ENCODE data around the gene HSD11B2.
A peak's percentile ranks its signal among the peaks of the same experiment; 100 is the strongest.

Gene HSD11B2

DNA sequence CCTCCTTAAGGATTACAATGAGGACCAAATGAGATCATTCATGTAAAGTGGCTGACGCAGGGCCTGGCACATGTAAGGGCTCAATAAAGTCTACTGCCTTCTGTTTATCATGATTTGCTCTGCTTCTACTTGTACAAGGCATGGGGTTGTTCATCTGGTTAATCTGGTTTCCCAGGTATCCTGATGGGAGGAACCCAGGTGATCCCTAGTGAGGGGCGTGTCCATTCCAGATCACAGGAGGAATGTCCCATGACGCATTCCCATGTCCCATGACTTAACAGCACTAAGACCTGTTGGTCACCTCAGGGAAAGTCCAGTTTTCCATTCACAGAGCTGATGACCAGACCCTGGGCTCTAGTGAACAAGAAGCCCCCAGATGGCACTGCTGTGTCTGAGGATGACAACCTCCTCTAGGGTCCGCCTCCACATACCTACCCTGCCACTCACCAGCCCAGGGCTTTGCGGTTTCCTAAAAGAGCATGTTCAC is 26.1 kb upstream of the HSD11B2 start:
- no peak overlapping the region for H3K4me3 ChIP-seq (ENCODE audit: low read depth, low read length)
- TF ChIP-seq, protein P1, sequence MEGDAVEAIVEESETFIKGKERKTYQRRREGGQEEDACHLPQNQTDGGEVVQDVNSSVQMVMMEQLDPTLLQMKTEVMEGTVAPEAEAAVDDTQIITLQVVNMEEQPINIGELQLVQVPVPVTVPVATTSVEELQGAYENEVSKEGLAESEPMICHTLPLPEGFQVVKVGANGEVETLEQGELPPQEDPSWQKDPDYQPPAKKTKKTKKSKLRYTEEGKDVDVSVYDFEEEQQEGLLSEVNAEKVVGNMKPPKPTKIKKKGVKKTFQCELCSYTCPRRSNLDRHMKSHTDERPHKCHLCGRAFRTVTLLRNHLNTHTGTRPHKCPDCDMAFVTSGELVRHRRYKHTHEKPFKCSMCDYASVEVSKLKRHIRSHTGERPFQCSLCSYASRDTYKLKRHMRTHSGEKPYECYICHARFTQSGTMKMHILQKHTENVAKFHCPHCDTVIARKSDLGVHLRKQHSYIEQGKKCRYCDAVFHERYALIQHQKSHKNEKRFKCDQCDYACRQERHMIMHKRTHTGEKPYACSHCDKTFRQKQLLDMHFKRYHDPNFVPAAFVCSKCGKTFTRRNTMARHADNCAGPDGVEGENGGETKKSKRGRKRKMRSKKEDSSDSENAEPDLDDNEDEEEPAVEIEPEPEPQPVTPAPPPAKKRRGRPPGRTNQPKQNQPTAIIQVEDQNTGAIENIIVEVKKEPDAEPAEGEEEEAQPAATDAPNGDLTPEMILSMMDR (conservative IDR thresholded peaks at IDR 0.05; ENCODE audit: low read depth, low read length): no peak
- DNase-seq (ENCODE audit: low read depth): no peak

DNA sequence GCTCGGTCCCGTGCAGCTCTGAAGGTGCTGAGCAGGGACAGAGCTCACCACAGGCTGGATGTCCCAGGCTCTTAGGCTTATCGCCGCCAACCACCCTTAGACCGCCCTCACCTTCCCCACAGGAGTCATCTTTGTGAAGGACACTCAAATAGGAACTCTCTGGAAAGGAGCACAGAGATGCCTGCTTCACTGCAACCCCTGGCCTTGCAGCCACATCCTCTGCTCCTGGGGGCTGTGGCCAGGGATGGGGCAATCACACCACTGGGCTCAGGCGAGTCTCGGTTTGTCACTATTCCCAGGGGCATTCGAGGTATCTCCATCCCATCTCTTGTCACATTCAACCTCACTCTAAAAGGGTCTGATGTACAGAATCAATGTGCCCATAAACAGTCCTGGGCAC is 25.6 kb upstream of the HSD11B2 start:
- no peak for DNase-seq (ENCODE audit: low read depth)
- TF ChIP-seq, protein P1 (conservative IDR thresholded peaks at IDR 0.05; ENCODE audit: low read depth, low read length): no peak
- no peak overlapping the region for H3K4me3 ChIP-seq (ENCODE audit: low read depth, low read length)

DNA sequence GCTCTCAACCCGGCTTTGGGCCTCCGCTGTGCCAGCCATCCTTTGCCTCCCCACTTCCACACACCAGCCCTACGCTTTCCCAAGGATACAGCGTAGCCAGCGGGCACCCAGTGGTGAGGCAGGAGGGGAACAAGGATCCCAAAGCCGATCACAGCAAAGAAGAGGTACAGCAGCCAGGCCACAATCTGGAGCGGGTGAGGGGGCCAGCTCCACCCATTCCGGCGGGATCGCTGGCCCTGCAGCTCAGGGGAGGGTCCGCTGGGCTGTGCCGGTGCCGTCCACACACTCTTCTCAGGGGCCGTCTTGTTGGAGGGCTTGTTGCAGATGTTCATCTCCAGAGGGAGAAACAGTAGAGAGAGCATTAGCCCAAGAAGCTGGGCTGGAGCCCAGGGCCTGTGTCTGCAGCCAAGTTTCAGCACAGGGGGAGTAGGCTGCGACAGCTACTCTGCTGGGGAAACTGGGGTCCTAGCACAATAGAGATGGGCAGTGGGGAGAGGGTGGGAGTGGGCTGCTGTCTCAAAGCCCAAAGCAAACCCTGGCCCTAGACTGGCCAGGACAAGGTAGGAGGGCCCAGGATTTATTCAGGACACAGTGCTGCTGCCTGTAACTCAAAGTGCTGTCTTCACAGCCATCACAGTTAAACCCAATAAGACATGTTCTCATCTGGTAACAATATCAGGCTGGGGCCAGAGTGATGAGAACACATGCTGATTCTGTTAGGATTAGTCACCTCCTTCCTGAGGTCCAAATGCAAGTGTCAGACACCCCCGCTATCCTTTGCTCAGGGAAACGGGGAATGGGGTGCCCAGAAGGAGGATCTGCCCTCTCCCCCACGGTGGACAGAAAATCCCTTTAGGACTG is 24.6 kb upstream of the HSD11B2 start:
- H3K4me3 ChIP-seq (ENCODE audit: low read depth, low read length): no peak overlapping the region
- TF ChIP-seq, protein P1 (conservative IDR thresholded peaks at IDR 0.05; ENCODE audit: low read depth, low read length): no peak
- peak; percentile 83 for DNase-seq (ENCODE audit: low read depth)

DNA sequence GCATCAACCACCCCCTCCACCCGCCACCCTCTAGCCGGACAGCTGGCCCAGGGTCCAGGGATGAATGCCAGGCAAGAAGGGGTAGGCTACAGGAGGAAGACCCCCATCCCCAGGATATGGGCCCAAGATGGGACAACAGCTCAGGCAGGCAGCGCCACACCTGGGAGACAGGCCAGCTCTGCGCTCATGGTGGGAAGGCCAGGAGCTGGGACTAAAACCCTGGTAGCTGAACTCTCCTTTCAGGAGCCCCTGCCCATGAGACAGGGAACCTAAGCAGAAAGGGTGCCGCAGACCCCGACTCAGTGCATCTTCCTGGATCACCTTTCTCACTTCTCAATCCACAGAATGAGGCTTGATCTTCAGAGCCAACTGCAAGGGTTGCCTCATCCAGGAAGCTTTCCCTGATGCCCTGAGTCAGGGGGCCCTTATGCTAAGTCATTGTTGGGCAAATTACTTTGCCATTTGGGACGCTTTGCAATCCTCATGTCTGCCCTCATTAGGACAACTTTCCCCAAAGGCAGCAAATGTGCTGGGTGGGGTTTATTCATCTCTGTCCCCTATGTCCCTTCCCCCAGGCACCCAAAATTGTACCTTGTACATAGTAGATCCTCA is 23.6 kb upstream of the HSD11B2 start:
- H3K4me3 ChIP-seq (ENCODE audit: low read depth, low read length): no peak overlapping the region
- DNase-seq (ENCODE audit: low read depth): no peak

DNA sequence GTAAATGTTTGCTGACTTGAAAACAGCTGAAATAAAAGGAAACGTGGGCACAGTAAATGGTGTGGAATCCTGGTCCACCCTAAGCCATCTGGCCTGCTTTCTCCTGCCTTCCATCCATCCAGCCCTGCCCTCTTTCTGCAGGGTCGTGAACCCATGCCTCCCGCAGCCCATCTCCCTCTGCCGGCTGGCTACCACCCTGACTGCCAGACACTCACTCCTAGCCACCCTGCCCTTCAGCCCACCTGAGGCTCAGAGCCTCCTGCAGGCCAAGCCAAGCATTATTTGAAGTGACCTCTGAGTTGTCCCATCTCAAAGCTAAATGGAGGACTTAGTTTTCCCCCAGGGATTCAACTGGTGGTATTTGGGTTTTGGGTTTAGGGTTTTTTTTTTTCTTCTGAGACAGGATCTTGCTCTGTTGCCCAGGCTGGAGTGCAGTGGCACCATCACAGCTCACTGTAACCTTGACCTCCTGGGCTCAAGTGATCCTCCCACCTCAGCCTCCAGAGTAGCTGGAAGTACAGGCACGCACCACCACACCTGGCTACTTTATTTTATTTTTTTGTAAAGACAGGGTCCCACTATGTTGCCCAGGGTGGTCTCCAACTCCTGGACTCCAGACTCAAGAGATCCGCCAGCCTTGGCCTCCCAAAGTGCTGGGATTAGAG is 23.0 kb upstream of the HSD11B2 start:
- no peak for DNase-seq (ENCODE audit: low read depth)
- no peak overlapping the region for H3K4me3 ChIP-seq (ENCODE audit: low read depth, low read length)

More for the DNA sequence above, 23.6 kb upstream of the HSD11B2 start:
- TF ChIP-seq, protein P1 (conservative IDR thresholded peaks at IDR 0.05; ENCODE audit: low read depth, low read length): no peak

DNA sequence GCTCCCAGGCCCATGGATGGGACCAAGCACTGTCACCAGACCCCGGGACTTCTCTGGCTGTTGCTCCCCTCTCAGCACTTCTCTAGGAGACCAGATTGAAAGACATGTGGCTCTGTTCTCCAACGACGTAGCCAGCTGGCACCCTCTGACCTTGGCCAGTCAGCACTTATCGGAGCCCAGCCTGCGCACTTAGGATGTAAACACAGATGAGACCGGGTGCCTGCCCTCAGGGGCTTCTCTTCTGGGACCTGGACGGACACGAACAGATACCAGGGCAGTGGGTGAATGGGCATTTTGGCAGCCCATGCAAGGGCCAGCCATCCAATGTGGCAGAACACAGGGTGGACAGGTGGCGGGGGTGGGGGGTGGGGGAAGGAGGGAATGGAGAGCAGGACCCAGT is 21.3 kb upstream of the HSD11B2 start:
- TF ChIP-seq, protein P1 (conservative IDR thresholded peaks at IDR 0.05; ENCODE audit: low read depth, low read length): no peak
- DNase-seq (ENCODE audit: low read depth): no peak
- H3K4me3 ChIP-seq (ENCODE audit: low read depth, low read length): no peak overlapping the region

More for the DNA sequence above, 23.0 kb upstream of the HSD11B2 start:
- TF ChIP-seq, protein P1 (conservative IDR thresholded peaks at IDR 0.05; ENCODE audit: low read depth, low read length): no peak

All from choroid plexus epithelial cell (primary cell).